GM10266 (cell line): ENCODE measurements around the gene RPTOR.
"Not testable (repeated sequence)": the region's sequence is repeated elsewhere in the genome, so short reads cannot be mapped to it uniquely, and the experiment has no call there.

Source experiments
- DNase-seq: peaks from one replicate; pipeline ENCODE4 v3.0.0; 2012; ENCODE audit errors: extremely low spot score
- TF ChIP-seq, protein P1 (sequence below): IDR thresholded peaks from 2 replicates; pipeline ENCODE4 v1.5.1; 2012; ENCODE audit warnings: mild to moderate bottlenecking, low read depth; ENCODE audit not compliant: control insufficient read depth, insufficient read depth; ENCODE audit errors: missing control alignments

The RPTOR gene

DNA sequence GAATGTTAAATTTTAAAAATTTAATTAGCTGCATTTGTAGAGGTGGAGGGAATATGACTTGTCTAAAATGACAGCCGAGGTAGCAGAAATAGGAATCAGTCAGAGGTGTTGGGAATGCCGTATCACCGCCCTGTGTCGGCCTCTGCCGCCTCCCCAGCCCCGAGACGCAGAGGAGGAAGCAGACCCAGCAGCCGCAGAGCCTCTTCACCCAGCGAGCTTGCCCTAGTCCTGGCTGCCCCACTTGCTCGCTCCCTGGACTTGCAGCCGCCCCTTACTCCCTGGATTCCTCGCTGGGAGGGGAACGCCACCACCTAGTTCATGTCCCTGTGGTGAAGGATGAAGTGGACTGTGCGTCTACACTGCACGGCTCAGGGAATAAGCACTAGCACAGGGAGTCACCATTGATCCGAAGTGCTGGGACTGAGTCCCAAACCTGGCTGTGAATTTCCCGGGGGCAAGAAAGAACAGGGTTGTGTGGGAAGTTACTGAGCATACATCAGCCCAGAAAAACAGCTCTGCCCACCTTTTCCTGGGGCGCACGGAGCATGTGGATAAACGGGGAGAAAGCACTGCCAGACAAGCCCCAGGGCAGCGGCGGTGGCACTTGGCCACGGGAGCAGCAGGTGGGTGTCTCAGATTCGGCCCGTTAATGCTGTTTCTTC is 76.8 kb downstream of the RPTOR start:
- DNase-seq: no peak
- TF ChIP-seq, protein P1, sequence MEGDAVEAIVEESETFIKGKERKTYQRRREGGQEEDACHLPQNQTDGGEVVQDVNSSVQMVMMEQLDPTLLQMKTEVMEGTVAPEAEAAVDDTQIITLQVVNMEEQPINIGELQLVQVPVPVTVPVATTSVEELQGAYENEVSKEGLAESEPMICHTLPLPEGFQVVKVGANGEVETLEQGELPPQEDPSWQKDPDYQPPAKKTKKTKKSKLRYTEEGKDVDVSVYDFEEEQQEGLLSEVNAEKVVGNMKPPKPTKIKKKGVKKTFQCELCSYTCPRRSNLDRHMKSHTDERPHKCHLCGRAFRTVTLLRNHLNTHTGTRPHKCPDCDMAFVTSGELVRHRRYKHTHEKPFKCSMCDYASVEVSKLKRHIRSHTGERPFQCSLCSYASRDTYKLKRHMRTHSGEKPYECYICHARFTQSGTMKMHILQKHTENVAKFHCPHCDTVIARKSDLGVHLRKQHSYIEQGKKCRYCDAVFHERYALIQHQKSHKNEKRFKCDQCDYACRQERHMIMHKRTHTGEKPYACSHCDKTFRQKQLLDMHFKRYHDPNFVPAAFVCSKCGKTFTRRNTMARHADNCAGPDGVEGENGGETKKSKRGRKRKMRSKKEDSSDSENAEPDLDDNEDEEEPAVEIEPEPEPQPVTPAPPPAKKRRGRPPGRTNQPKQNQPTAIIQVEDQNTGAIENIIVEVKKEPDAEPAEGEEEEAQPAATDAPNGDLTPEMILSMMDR: no peak

DNA sequence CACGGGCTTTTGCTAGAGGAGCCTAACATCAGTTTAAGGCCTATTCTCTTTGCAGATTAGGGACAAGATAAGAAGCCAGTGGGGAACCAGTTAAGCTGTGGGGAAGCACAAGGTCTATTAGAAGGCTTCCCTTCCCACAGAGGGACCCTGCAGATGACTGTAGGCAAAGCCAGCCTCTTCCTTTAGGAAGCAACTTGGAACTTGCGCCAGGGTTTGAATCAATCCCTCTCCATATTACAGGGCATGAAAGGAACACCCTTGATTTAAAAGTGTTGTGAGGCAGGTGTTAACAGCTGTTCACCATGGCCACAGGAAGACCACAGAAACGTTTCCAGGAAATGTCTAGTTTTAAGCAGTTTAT is 77.3 kb downstream of the RPTOR start:
- DNase-seq: no peak
- TF ChIP-seq, protein P1: no peak

DNA sequence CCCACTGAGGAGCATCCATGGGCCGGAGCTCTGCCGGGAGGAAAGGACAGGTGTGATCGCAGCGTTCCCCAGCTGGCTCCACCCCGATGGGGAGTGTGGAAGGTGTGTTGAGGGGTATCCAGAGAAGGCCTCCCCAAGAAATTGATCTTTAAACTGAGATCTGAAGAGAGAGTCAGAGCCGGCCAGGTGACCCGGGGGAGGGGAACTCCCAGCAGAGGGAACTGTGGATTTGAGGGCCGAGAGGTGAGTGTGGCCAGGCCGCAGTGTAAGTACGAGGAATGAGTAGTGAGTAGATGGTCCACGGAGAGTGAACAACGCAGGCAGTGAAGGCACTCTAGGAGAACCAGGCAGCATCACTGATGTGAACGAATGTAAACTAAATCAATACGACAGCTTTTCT is 80.2 kb downstream of the RPTOR start:
- DNase-seq: no peak
- TF ChIP-seq, protein P1: no peak

DNA sequence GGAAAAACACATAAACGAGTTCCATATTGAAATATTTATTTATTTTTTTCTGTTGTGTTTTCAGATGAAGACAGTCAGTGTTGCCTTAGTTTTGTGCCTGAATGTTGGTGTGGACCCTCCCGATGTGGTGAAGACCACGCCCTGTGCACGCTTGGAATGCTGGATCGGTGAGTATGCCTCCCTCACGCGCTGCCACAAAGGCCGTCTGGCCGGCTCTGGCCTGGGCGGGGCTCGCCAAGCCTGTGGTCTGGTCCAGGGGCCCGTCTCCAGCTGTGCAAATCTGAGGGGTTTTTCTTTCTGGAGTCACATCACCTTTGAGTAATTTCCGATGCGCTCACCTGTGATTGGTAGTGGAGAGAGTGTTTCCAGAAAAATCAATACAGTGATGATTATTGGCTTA is 81.0 kb downstream of the RPTOR start:
- TF ChIP-seq, protein P1: no peak
- DNase-seq: no peak

DNA sequence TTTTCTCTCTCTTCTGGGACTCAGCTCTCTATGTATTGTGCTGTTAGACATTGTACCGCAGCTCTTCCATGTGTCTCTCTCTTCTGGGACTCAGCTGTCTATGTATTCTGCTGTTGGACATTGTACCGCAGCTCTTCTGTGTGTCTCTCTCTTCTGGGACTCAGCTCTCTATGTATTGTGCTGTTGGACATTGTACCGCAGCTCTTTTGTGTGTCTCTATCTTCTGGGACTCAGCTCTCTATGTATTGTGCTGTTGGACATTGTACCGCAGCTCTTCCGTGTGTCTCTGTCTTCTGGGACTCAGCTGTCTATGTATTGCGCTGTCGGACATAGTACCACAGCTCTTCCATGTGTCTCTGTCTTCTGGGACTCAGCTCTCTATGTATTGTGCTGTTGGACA is 84.2 kb downstream of the RPTOR start:
- DNase-seq: not testable (repeated sequence)

DNA sequence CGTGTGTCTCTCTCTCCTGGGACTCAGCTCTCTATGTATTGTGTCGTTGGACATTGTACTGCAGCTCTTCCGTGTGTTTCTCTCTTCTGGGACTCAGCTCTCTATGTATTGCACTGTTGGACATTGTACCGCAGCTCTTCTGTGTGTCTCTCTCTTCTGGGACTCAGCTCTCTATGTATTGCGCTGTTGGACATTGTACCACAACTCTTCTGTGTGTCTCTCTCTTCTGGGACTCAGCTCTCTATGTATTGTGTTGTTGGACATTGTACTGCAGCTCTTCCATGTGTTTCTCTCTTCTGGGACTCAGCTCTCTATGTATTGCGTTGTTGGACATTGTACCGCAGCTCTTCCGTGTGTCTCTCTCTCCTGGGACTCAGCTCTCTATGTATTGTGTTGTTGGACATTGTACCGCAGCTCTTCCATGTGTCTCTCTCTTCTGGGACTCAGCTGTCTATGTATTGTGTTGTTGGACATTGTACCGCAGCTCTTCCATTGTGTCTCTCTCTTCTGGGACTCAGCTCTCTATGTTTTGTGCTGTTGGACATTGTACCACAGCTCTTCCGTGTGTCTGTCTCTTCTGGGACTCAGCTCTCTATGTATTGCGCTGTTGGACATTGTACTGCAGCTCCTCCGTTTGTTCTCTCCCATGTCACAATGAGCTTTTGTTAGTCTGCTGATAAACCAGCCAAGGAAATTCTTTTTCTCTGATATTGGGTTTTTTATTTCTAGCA is 84.8 kb downstream of the RPTOR start:
- DNase-seq: no peak
- TF ChIP-seq, protein P1: no peak

DNA sequence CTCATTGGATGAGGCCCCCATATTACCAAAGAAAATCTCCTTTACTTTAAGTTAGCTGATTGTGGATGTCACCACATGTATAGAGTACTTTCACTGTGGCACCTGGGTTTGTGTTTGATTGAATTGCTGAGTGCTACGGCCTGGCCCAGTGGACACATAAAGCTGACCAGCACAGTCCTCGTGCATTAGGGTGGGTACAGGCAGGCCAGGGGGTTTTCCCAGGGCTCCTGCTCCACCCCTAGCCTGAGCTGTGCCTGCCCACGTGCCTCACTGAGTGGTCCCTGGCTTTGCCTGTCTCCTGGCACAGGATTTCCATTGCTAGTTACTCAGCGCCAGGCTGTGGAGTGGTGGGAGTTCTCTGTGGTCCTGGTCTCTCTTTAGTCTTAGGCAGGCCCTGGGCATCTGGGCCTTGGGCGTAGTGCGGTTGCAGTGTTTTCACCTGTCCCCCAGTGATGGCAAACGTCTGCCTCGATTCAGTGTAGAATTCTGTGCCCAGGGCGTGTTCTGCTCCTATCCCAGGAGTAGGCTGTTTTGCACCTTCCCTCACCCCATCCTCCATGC is 86.0 kb downstream of the RPTOR start:
- TF ChIP-seq, protein P1: no peak
- no peak for DNase-seq
